ENCODE measurements around the gene AGL.
"Not testable (repeated sequence)": the region's sequence is repeated elsewhere in the genome, so short reads cannot be mapped to it uniquely, and the experiment has no call there.

The AGL gene

DNA sequence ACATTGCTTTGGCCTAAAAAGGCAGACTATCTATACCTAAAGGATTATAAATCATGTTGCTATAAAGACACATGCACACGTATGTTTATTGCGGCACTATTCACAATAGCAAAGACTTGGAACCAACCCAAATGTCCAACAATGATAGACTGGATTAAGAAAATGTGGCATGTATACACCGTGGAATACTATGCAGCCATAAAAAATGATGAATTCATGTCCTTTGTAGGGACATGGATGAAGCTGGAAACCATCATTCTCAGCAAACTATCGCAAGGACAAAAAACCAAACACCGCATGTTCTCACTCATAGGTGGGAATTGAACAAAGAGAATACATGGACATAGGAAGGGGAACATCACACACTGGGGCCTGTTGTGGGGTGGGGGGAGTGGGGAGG, 110.1 kb downstream of the AGL start:
- not testable (repeated sequence) for H3K4me3 ChIP-seq (ENCODE audit: low read length in 2 of 2); H3K27ac ChIP-seq (ENCODE audit: low read length); H3K27me3 ChIP-seq (ENCODE audit: control insufficient read depth in 1 of 2, insufficient read depth in 2 of 2, low read length in 2 of 2); H3K36me3 ChIP-seq (ENCODE audit: control insufficient read depth in 2 of 2, insufficient read depth in 2 of 2, low read length in 2 of 2); H3K9ac ChIP-seq (ENCODE audit: low read length in 2 of 2); H3K4me1 ChIP-seq (ENCODE audit: control insufficient read depth, insufficient read depth, low read length); H3K9me3 ChIP-seq (ENCODE audit: control insufficient read depth in 2 of 2, low read length in 2 of 2)

DNA sequence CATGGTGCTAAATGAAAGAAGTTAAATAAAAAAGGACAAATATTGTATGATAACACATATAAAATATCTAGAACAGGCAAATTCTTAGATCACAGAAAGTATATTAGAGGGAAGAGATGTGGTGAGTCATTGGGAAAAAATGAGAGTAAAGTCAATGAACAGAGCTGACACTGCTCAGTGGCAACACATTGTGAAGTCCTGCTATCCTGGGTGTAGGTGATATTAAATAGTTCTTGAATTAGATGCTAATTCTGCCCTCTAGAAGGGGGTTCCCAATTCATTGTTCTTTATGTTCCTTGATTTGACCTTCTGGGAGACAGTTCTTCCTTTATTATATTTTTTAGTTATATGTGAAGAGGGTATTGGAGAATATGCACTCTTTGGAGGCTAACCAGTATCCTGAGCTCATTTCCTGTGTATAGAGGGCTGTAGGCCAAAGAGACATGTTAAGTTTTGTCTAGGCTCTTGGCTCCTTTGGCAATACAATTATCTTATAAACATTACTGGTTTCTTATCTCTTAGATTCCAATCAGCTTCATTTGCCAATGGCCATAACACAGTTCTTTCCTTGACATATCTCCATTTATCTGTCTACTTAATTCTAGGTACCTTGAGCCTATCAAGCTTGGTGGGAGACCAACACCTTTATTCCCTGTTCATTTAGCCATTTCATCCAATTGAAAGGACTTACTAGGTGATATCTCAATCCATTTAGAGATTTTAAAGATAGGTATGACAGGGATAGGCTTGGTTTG, 113.1 kb downstream of the AGL start:
- H3K9ac ChIP-seq (ENCODE audit: low read length in 2 of 2), result no peak overlapping the region
- no peak overlapping the region for H3K4me3 ChIP-seq (ENCODE audit: low read length in 2 of 2)
- no peaks in the 10 kb centered on the region for H3K27me3 ChIP-seq (ENCODE audit: control insufficient read depth in 1 of 2, insufficient read depth in 2 of 2, low read length in 2 of 2)
- no peak overlapping the region for H3K27ac ChIP-seq (ENCODE audit: low read length)
- H3K4me1 ChIP-seq (ENCODE audit: control insufficient read depth, insufficient read depth, low read length), result no peaks in the 10 kb centered on the region
- H3K36me3 ChIP-seq (ENCODE audit: control insufficient read depth in 2 of 2, insufficient read depth in 2 of 2, low read length in 2 of 2), result no peaks in the 10 kb centered on the region
- no peaks in the 10 kb centered on the region for H3K9me3 ChIP-seq (ENCODE audit: control insufficient read depth in 2 of 2, low read length in 2 of 2)

DNA sequence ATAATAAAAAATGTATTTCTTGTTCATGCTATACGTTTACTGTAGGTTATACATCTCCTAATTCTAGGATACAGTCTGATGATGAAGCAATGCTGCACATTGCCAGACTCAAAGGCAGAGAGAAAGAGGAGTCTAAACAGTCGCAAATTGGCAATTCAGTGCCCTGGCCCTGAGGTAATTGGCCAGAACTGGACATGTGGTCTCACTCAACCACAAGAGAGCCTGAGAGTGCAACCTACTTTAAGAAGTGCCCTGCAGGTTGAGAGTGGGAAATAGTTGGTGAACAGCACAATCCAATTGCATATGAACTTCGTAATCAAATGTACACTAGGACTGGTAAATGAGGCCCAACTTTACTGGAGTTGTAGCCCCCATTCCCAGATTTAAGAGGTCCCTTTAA, 114.6 kb downstream of the AGL start:
- Histone ChIP-seq H3K36me3 (ENCODE audit: control insufficient read depth in 2 of 2, insufficient read depth in 2 of 2, low read length in 2 of 2) (no peaks in the 10 kb centered on the region), H3K4me1 (ENCODE audit: control insufficient read depth, insufficient read depth, low read length) (no peaks in the 10 kb centered on the region), H3K4me3 (ENCODE audit: low read length in 2 of 2) (no peak overlapping the region), H3K9ac (ENCODE audit: low read length in 2 of 2) (no peak overlapping the region), H3K9me3 (ENCODE audit: control insufficient read depth in 2 of 2, low read length in 2 of 2) (no peaks in the 10 kb centered on the region), H3K27me3 (ENCODE audit: control insufficient read depth in 1 of 2, insufficient read depth in 2 of 2, low read length in 2 of 2) (no peaks in the 10 kb centered on the region), H3K27ac (ENCODE audit: low read length) (no peak overlapping the region)

DNA sequence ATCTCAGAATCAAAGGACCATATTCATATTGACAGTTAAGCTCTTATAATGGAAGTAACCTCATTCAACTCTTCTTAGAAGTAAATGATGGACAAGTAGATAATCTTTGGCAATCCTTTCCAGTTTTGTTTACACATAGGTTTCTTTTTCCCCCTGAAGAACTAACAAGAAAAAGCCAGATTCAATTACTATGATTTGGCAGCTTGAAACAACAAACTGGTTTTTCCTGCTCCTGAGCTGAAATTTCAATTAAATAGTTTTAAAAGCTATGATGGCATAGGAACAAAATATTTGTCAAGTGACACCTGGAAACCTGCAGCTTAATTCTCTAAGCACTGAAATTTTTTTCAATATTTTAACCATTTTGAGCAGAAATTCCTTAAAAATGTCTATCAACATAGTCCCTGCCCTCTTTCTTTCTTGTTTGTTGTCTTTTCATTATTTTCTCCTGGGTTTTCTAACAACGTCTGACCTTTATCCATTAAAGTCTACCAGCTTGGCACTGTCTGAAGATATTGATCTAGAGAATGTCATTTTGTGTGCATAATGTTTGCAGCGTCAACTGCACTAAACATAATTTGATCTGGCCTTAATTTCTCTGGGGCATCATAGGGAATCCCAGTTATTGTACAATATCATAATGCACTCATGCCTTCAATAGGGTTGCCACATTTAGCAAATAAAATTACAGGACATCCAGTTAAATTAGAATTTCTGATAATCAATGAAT, 115.7 kb downstream of the AGL start:
- Histone ChIP-seq H3K9ac (ENCODE audit: low read length in 2 of 2) (no peak overlapping the region), H3K27ac (ENCODE audit: low read length) (no peak overlapping the region), H3K27me3 (ENCODE audit: control insufficient read depth in 1 of 2, insufficient read depth in 2 of 2, low read length in 2 of 2) (no peaks in the 10 kb centered on the region), H3K36me3 (ENCODE audit: control insufficient read depth in 2 of 2, insufficient read depth in 2 of 2, low read length in 2 of 2) (no peaks in the 10 kb centered on the region), H3K4me3 (ENCODE audit: low read length in 2 of 2) (no peak overlapping the region), H3K9me3 (ENCODE audit: control insufficient read depth in 2 of 2, low read length in 2 of 2) (no peaks in the 10 kb centered on the region), H3K4me1 (ENCODE audit: control insufficient read depth, insufficient read depth, low read length) (peaks cover 5% of the 10 kb centered on the region)

DNA sequence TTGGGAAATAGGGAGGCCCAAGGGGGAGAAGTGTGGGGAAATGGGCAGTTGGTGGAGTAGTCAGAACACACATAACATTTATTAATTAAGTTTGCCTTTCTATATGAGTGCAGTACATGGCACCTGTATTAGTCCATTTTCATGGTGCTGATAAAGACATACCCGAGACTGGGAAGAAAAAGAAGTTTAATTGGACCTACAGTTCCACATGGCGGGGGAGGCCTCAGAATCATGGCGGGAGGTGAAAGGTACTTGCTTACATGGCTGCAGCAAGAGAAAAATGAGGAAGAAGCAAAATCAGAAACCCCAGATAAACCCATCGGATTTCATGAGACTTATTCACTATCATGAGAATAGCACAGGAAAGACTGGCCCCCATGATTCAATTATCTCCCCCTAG, 118.1 kb downstream of the AGL start:
- H3K4me1 ChIP-seq (ENCODE audit: control insufficient read depth, insufficient read depth, low read length), result peaks cover 5% of the 10 kb centered on the region
- no peaks in the 10 kb centered on the region for H3K27me3 ChIP-seq (ENCODE audit: control insufficient read depth in 1 of 2, insufficient read depth in 2 of 2, low read length in 2 of 2)
- H3K27ac ChIP-seq (ENCODE audit: low read length), result no peak overlapping the region
- no peak overlapping the region for H3K4me3 ChIP-seq (ENCODE audit: low read length in 2 of 2)
- no peaks in the 10 kb centered on the region for H3K9me3 ChIP-seq (ENCODE audit: control insufficient read depth in 2 of 2, low read length in 2 of 2)
- H3K9ac ChIP-seq (ENCODE audit: low read length in 2 of 2), result no peak overlapping the region
- H3K36me3 ChIP-seq (ENCODE audit: control insufficient read depth in 2 of 2, insufficient read depth in 2 of 2, low read length in 2 of 2), result no peaks in the 10 kb centered on the region

DNA sequence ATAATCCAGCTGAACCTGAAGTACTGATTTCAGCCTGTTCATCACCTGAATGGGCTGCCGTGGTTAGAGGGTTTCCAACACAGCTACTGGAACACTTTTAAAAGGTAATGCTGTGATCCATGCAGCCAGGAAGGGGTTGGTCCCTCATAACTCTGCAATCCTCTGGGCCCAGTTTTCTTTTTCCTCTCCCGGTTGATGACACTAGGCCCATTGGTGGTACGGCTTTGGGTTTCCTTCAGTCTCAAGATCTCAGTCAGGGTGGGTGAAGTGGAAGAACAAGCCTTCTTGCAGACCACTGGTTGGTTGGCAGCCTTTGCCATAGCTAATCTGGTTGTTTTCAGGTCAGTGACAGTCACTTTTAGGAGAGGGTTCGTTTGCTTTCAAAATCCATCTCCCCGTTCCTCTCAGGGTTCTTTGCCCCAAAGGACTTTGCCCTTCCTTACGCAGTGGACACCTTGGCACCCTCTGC, 119.1 kb downstream of the AGL start:
- Histone ChIP-seq H3K9me3 (ENCODE audit: control insufficient read depth in 2 of 2, low read length in 2 of 2) (no peaks in the 10 kb centered on the region), H3K36me3 (ENCODE audit: control insufficient read depth in 2 of 2, insufficient read depth in 2 of 2, low read length in 2 of 2) (no peaks in the 10 kb centered on the region), H3K9ac (ENCODE audit: low read length in 2 of 2) (peak overlapping the region; percentile 78 to 84), H3K4me3 (ENCODE audit: low read length in 2 of 2) (peak overlapping the region; percentile 80 to 95), H3K27me3 (ENCODE audit: control insufficient read depth in 1 of 2, insufficient read depth in 2 of 2, low read length in 2 of 2) (no peaks in the 10 kb centered on the region), H3K4me1 (ENCODE audit: control insufficient read depth, insufficient read depth, low read length) (peaks cover 5% of the 10 kb centered on the region), H3K27ac (ENCODE audit: low read length) (no peak overlapping the region)

DNA sequence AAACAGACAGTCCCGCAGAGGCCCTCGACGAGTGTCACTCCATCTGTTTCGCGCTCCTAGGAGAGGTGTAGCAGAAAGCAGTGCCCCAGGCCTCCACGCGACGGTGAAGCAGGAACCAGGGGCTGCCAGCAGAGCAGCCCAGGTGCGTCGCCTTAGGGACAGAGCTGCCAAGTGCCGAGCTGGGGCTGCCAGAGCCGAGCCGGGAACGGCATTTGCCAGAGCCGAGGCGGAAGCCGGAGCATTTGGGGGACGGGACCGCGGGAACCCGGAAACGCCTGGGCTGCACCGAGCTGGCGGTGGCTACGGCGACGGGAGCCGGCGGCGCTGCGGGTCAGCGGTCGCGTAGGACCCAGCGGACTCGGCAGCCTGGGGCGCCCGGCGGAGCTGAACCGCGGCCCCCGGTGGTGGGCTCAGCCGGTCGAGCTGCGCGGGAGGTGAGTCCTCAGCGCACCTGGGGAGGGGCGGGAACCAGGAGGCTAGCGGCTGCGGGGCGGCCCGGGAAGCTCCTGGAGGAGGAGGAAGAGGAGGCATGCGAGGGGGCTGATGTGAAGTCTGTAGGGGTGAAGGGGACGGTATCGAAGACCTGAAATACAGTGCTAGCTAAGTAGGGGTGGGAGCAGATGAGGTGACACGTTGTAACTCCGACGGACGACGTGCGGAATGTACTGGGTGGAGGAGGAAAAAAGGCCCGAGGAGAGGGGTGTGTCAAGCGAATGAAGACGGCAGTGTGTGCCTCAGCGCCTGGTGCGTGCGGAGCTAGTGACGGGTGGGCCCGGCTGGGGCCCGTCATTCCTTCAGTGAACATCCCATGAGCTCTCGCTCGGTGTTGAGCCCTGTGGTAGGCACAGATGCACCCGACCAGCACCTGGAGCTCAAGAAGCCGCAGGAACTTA, 119.8 kb downstream of the AGL start, which contains the start of gene SLC35A3:
Gene SLC35A3, plus strand, starts transcription at position 268 of the 893 bp plus-strand sequence. CDS start 23,559 bp downstream, outside the sequence.
- Histone ChIP-seq H3K9ac (ENCODE audit: low read length in 2 of 2) (peak within 1 kb of the TSS; percentile 78 to 84), H3K36me3 (ENCODE audit: control insufficient read depth in 2 of 2, insufficient read depth in 2 of 2, low read length in 2 of 2) (no peaks in the 10 kb centered on the region), H3K4me1 (ENCODE audit: control insufficient read depth, insufficient read depth, low read length) (peaks cover 5% of the 10 kb centered on the region), H3K27me3 (ENCODE audit: control insufficient read depth in 1 of 2, insufficient read depth in 2 of 2, low read length in 2 of 2) (no peaks in the 10 kb centered on the region), H3K27ac (ENCODE audit: low read length) (peak within 1 kb of the TSS; percentile 18), H3K4me3 (ENCODE audit: low read length in 2 of 2) (peak within 1 kb of the TSS; percentile 80 to 95), H3K9me3 (ENCODE audit: control insufficient read depth in 2 of 2, low read length in 2 of 2) (no peaks in the 10 kb centered on the region)

DNA sequence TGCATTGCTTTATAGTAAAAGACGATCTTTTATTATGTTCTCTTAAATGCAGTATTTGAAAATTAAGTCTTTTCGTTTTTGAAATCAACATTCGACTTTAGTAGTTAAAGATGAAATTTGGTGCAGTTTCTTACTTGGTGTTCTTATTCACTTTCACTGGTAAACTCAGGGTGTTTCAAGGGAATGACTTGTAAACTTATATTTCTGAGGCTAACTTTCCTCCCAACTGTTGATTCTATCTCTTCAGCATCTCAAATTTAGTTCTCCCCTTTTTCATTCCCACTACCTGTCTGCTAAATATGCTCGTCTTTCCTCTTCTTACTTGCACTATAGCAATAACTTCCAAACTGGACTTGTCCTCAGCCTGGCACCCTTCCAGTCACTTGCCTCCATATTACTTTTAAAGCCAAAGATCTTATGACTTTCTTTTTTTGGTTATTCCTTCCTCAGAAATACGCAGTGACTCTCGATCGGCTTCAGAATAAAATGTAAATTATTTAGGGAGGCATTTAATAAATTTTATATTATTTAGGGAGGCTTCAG, 120.6 kb downstream of the AGL start:
- Histone ChIP-seq H3K36me3 (ENCODE audit: control insufficient read depth in 2 of 2, insufficient read depth in 2 of 2, low read length in 2 of 2) (peaks cover 0 to 4% of the 10 kb centered on the region in 2 donors), H3K4me3 (ENCODE audit: low read length in 2 of 2) (peak overlapping the region; percentile 80 to 95), H3K27me3 (ENCODE audit: control insufficient read depth in 1 of 2, insufficient read depth in 2 of 2, low read length in 2 of 2) (no peaks in the 10 kb centered on the region), H3K4me1 (ENCODE audit: control insufficient read depth, insufficient read depth, low read length) (peaks cover 5% of the 10 kb centered on the region), H3K9me3 (ENCODE audit: control insufficient read depth in 2 of 2, low read length in 2 of 2) (no peaks in the 10 kb centered on the region), H3K9ac (ENCODE audit: low read length in 2 of 2) (peak overlapping the region; percentile 78 to 84), H3K27ac (ENCODE audit: low read length) (peak overlapping the region; percentile 18)

DNA sequence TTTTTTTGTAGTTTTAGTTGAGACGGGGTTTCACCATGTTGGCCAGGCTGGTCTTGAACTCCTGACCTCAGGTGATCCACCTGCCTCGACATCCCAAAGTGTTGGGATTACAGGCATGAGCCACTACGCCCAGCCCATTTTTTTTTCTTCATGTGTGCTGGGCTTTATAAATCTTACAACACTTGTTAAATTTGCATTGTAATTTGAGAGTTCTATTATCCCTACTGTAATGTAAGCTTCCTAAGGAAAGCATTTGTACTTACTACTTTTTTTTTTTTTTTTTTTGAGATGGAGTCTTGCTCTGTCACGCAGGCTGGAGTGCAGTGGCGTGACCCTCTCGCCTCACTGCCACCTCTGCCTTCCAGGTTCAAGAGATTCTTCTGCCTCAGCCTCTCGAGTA, 121.9 kb downstream of the AGL start:
- not testable (repeated sequence) for H3K27ac ChIP-seq (ENCODE audit: low read length); H3K9me3 ChIP-seq (ENCODE audit: control insufficient read depth in 2 of 2, low read length in 2 of 2); H3K4me3 ChIP-seq (ENCODE audit: low read length in 2 of 2); H3K27me3 ChIP-seq (ENCODE audit: control insufficient read depth in 1 of 2, insufficient read depth in 2 of 2, low read length in 2 of 2); H3K9ac ChIP-seq (ENCODE audit: low read length in 2 of 2); H3K4me1 ChIP-seq (ENCODE audit: control insufficient read depth, insufficient read depth, low read length); H3K36me3 ChIP-seq (ENCODE audit: control insufficient read depth in 2 of 2, insufficient read depth in 2 of 2, low read length in 2 of 2)

All from stomach smooth muscle (tissue), 2 donors.